ENCODE measurements around the gene PPP1R10. TPM values are rescaled to one million over a fixed set of nuclear protein-coding genes. Genes with fewer than 3 reads are reported as not detected.
A peak's percentile ranks its signal among the peaks of the same experiment; 100 is the strongest.

Gene PPP1R10
- total RNA-seq, 2 experiments from 2014 or later, result 47.1 to 49.1 TPM

DNA sequence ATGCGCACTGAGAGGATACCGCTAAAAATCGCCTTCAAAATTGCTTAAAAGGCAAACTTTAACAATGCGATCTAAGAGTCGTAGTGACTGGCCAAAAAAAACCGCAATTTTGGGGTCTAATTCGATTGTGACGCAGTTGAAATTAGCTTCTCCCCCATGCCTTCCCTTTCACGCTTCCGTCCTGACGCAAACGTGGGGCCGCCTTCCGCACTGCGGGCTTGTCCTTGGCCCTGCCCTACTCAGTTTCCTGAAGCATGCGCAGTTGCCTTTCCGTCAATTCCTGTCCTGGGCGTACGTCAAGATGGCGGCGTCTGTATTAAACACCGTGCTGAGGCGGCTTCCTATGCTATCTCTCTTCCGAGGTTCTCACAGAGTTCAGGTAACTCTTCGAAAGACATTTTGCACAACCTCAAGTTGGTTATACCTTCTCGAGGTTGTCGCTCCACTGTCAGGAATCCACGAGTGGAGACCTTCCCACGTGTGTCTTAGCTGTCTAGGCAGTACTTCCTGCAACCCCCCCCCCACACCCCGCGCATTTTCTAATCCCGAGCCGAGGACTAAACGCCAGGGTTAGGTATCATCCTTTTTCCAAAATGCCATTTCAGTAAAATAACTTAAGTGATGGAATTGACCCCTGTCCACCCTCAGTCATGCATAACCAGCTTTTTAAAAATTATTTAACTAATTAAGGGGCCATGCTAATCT, 674 bp upstream of the PPP1R10 start, which contains the start of gene MRPS18B:
TSS of gene MRPS18B (plus strand) at position 276 of the 705 bp plus-strand sequence. CDS start at position 302, 26 bp downstream.
- intact Hi-C loops (cut with micrococcal nuclease), result loop anchor here (1.0 to 10.0 kb wide), 15 partner anchors 9 to 925 kb away; partner anchors contain the start of genes ATAT1, C6orf136, DDX39B and DHX16
- Mint-ChIP-seq H3K4me1 (ENCODE audit: low read depth) (peaks cover 33% of the 10 kb centered on the region), H3K27ac (peak within 1 kb of the TSS; percentile 95), H3K9me3 (no peaks in the 10 kb centered on the region), H3K36me3 (ENCODE audit: low read depth) (peaks cover 65% of the 10 kb centered on the region), H3K27me3 (ENCODE audit: low read depth) (no peaks in the 10 kb centered on the region), H3K4me3 (peak within 1 kb of the TSS; percentile 87)
- DNase-seq, result peak; percentile 99
- CTCF ChIA-PET, result interaction anchor here (0.6 to 1.6 kb wide), 7 partner anchors 21 to 134 kb away, joined by 3 to 7 read pairs (median 4); partner anchors contain the start of gene TUBB

DNA sequence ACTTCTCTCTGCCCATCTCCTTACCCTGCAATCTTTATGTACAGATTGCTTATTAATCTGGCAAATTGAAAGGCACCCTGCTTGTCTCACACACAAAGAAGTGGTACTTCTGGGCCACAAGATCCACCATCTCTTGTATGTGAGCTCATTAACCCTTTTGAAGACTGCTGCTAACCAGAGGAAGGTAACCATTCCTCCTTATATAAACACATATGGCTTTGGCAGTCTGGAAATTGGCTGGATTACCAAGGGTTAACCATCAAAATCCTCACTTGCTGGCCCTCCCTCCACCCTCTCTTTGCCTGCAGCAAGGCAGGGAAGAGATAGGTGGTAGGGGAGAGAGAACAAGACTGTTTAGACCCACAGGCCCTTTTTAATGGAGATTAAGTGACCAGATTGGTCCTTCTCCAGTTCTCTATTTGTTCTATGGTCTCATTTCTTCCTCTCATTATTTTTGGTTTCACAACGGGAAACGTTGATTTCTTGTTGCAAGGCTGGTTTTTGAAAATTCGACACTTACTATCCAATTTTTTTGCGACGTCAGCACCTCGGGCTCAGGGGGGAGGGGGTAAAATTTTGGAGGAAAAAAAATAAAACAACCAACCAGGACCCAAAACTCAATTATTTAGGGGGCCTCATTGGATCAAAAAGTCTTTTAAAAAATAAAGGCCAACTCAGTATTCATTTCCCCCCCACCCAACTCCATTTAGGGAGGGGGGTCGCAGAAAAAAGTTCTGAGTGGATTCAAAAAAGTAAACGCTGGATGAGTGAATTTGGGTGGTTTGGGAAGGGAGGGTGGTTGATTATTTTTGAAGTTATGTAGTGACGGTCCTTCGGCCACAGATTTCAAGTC, 859 bp downstream of the PPP1R10 start:
- H3K4me1 Mint-ChIP-seq (ENCODE audit: low read depth), result peaks cover 45% of the 10 kb centered on the region
- peak; percentile 27 for DNase-seq
- intact Hi-C loops (cut with micrococcal nuclease), result loop anchor here (1.0 to 10.0 kb wide), 7 partner anchors 45 to 926 kb away; partner anchors contain the start of genes ABCF1, DDX39B, FLOT1 and IER3

DNA sequence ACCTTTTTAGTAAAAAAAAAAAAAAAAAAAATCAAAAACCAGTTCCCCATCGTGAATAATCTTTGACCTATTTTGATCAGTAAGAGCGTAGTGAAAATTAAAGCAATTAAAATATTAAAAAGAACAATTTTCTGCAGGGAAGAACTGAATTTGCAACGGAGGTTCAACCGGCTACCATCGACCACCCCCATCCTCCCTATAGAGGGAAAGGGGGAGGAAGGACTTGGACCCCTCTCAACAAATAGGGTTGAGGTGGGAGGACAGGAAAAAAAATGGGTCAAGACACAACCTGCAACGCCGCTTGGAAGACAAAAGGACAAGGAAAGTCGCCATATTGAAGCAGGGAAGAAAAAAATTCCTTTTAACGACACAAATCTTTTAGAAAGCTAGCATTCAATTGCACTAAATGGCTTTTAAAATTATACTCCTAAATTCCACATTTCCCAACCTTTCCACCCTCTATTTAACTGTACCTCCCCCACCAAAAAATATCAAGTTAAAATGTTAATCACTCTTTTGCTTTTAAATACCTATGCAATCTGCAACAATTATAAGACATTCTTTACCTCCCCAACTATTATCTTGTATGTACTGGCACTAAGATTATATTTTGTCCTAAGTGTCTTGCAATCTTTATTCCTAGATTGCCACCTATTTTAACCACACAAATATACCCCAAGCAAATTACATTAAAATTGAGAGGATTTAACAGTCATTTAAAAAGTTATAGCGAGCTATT, 1.7 kb downstream of the PPP1R10 start:
- Mint-ChIP-seq H3K27ac (peak overlapping the region; percentile 95), H3K36me3 (ENCODE audit: low read depth) (peaks cover 60% of the 10 kb centered on the region), H3K9me3 (no peaks in the 10 kb centered on the region), H3K4me1 (ENCODE audit: low read depth) (peaks cover 51% of the 10 kb centered on the region), H3K27me3 (ENCODE audit: low read depth) (no peaks in the 10 kb centered on the region), H3K4me3 (peak overlapping the region; percentile 87)
- intact Hi-C loops (cut with micrococcal nuclease), result loop anchor here (1.0 to 10.0 kb wide), 7 partner anchors 44 to 927 kb away; partner anchors contain the start of genes ABCF1, DDX39B, FLOT1 and IER3
- DNase-seq, result peak; percentile 34
- CTCF ChIA-PET, result interaction anchor here (0.6 to 3.7 kb wide), 8 partner anchors 57 to 149 kb away, joined by 3 to 22 read pairs (median 4); partner anchors contain the start of gene DHX16

More for the DNA sequence above, 859 bp downstream of the PPP1R10 start:
- Mint-ChIP-seq H3K36me3 (ENCODE audit: low read depth) (peaks cover 60% of the 10 kb centered on the region), H3K4me3 (peak overlapping the region; percentile 87), H3K27me3 (ENCODE audit: low read depth) (no peaks in the 10 kb centered on the region), H3K9me3 (no peaks in the 10 kb centered on the region), H3K27ac (peak overlapping the region; percentile 95)
- CTCF ChIA-PET, result interaction anchor here (0.6 to 3.6 kb wide), 3 partner anchors 24 to 115 kb away, joined by 3 to 22 read pairs (median 8); partner anchors contain the start of gene DHX16

DNA sequence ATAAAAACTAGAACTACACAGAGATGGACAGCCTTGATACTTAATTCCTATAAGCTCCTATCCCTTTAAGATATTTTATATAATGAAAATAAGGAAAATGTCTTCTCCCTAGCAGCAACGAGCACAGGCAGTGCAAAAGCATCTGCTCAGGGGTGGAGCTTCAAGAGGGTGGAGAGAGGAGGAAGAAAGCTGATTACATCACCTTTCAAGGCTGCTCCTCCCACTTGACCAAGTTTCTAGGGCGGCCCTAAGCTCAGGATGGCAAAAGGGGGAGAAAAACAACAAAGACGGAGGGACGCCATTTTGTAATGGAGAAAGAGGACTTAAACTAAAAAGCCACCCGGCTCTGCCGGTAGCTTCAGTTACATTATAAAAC, 2.2 kb downstream of the PPP1R10 start:
- intact Hi-C loops (cut with micrococcal nuclease), result loop anchor here (1.0 to 10.0 kb wide), 7 partner anchors 44 to 927 kb away; partner anchors contain the start of genes ABCF1, DDX39B, FLOT1 and IER3
- peak; percentile 92 for DNase-seq
- Mint-ChIP-seq H3K4me3 (peak overlapping the region; percentile 87), H3K4me1 (ENCODE audit: low read depth) (peaks cover 55% of the 10 kb centered on the region), H3K27ac (peak overlapping the region; percentile 95), H3K36me3 (ENCODE audit: low read depth) (peaks cover 64% of the 10 kb centered on the region), H3K9me3 (no peaks in the 10 kb centered on the region), H3K27me3 (ENCODE audit: low read depth) (no peaks in the 10 kb centered on the region)
- CTCF ChIA-PET, result interaction anchor here (0.5 to 3.7 kb wide), 11 partner anchors 57 to 148 kb away, joined by 3 to 22 read pairs (median 4); partner anchors contain the start of gene DHX16

DNA sequence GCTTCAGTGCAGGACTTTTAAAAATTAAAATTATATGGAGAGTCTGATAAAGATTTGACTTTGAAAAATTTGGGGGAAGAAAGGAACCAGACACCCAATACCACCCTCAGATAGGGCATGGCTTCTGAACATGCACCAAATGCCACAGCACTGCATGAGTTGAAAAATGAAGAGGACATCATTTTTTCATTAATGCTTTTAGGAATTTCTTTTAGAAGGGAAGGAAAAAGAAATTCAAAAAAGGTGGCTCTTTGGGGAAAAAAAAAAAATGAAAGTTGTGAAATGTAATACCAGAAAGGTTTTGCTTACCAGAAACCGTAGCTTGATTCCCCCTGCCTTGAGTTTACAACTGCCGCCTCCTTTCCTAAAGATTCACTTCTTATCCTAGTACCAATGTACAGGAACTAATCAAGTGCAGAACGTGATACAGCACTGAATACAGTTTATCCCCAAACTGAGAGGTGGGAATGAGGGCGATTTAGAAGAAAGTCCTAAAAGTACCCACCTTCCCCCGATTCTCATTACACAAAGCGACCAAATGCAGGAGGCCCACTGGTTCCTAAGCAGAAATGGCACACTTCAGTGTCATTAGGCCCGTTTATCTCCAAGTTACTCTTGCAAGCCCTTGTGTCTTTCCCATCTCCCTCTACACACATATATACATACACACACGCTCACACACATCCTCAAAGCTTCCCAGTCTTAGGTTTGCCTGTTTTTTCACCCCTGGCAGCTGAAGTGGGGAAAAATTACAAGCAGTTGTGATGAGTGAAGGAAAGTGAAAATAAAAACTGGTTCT, 2.8 kb downstream of the PPP1R10 start:
- CTCF ChIA-PET, result interaction anchor here (0.5 to 3.7 kb wide), 16 partner anchors 17 to 235 kb away, joined by 3 to 38 read pairs (median 4); partner anchors contain the start of genes ABCF1 and DHX16
- H3K4me3 Mint-ChIP-seq, result peak overlapping the region; percentile 87
- intact Hi-C loops (cut with micrococcal nuclease), result loop anchor here (10.0 kb wide), 1 partner anchor 549 kb away; the partner anchor contains the start of genes POLR1H and PPP1R11
- no peaks in the 10 kb centered on the region for H3K27me3 Mint-ChIP-seq (ENCODE audit: low read depth)
- H3K9me3 Mint-ChIP-seq, result no peaks in the 10 kb centered on the region
- H3K36me3 Mint-ChIP-seq (ENCODE audit: low read depth), result peaks cover 61% of the 10 kb centered on the region
- H3K27ac Mint-ChIP-seq, result peak overlapping the region; percentile 95
- DNase-seq, result no peak
- peaks cover 54% of the 10 kb centered on the region for H3K4me1 Mint-ChIP-seq (ENCODE audit: low read depth)

DNA sequence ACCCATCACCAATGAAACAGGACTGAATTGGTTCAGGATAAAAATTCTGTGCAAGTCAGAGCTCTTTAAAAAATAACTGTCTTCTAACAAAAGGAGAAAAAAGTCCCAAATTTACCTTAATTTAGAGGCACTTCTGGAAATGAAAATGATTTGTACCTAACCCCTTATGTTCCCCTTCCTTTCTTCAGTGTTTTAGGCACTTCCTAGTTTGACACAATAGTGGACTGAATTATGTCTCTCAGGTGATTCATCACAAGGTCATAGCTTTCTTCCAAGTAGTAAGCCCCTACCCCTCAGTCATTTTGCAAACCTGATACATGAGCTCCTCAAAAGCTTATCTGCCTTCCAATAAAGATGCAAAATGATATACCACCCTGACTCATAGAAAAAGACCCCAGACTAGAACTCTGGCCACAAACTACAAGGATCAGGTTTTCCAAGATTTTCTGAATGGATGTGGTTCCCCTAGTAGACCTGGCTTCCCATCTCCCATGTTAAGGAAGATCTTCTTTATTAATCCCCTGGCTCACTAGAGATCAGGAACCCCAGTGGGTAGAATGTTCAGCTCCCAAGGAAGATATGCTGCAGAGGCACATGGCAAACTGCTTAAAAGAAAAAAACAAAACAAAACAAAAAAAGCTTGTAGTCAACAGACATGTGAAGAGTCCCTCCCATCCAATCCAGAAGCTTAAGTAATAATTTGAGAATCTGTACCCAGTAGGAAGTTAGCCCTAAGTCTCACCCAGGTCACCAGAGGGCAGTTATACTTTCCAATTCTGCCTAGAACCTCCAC, 3.6 kb downstream of the PPP1R10 start:
- CTCF ChIA-PET, result interaction anchor here (0.7 to 3.7 kb wide), 13 partner anchors 16 to 474 kb away, joined by 3 to 38 read pairs (median 5); no protein-coding TSS in a partner anchor
- Mint-ChIP-seq H3K27me3 (ENCODE audit: low read depth) (no peaks in the 10 kb centered on the region), H3K36me3 (ENCODE audit: low read depth) (peaks cover 60% of the 10 kb centered on the region), H3K4me1 (ENCODE audit: low read depth) (peaks cover 53% of the 10 kb centered on the region), H3K27ac (peak overlapping the region; percentile 95), H3K9me3 (no peaks in the 10 kb centered on the region), H3K4me3 (peak overlapping the region; percentile 87)
- intact Hi-C loops (cut with micrococcal nuclease), result loop anchor here (10.0 kb wide), 1 partner anchor 549 kb away; the partner anchor contains the start of genes POLR1H and PPP1R11
- DNase-seq, result no peak

DNA sequence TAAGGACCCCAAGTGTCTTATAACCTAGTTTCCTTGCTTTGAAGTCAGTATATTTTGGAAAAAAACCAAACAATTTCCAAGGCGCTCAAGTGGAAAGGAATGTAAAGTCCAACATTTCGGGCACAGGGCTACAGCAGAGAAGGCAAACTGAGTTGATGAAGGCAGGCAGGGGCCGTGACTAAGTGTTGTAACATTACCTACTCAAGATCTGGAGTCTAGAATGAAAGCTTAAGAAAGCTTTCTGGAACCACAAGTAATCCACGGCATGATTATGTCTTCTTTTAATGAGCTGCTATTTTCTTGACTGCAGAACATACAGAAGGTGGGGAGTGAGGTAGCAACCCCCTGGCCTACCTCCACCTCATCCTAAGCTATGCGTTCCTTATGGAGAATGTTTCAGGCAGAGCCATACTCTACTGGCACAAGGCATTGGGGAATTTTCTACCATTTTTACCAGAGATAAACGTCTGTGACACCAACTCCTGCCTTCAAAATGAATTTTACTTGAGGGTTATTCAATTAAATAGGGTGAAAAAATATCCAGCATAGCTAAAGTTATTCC, 4.3 kb downstream of the PPP1R10 start:
- intact Hi-C loops (cut with micrococcal nuclease), result loop anchor here (10.0 kb wide), 1 partner anchor 548 kb away; the partner anchor contains the start of genes POLR1H and PPP1R11
- DNase-seq, result no peak
- peak overlapping the region; percentile 95 for H3K27ac Mint-ChIP-seq
- H3K4me1 Mint-ChIP-seq (ENCODE audit: low read depth), result peaks cover 53% of the 10 kb centered on the region
- H3K9me3 Mint-ChIP-seq, result no peaks in the 10 kb centered on the region
- CTCF ChIA-PET, result interaction anchor here (0.7 to 3.7 kb wide), 12 partner anchors 15 to 475 kb away, joined by 3 to 38 read pairs (median 5); no protein-coding TSS in a partner anchor
- H3K36me3 Mint-ChIP-seq (ENCODE audit: low read depth), result peaks cover 62% of the 10 kb centered on the region
- no peaks in the 10 kb centered on the region for H3K27me3 Mint-ChIP-seq (ENCODE audit: low read depth)
- peak overlapping the region; percentile 23 for H3K4me3 Mint-ChIP-seq

DNA sequence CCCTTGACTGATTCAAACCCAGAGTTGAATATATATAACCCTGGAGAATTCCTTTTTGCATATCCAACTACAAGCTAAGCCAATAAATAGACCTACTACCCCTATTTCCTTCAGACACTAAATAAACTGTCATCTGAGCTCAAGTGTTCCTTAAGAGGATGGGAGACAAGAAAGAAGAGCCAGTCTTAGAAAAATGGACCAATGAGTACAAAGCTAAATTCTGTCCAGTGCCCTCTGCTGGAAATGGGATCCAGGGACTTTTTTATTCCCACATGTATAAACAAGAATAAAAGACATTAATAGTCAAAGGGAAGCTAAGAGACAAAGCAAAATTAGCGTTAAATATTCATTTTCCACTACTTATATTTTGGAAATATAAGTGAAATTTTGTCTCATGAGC, 4.8 kb downstream of the PPP1R10 start:
- Mint-ChIP-seq H3K36me3 (ENCODE audit: low read depth) (peaks cover 66% of the 10 kb centered on the region), H3K9me3 (no peaks in the 10 kb centered on the region), H3K27ac (peak overlapping the region; percentile 95), H3K27me3 (ENCODE audit: low read depth) (no peaks in the 10 kb centered on the region), H3K4me3 (no peak overlapping the region), H3K4me1 (ENCODE audit: low read depth) (peaks cover 57% of the 10 kb centered on the region)
- no peak for DNase-seq
- intact Hi-C loops (cut with micrococcal nuclease), result loop anchor here (10.0 kb wide), 1 partner anchor 547 kb away; the partner anchor contains the start of genes POLR1H and PPP1R11
- CTCF ChIA-PET, result interaction anchor here (1.6 to 3.7 kb wide), 5 partner anchors 15 to 129 kb away, joined by 5 to 38 read pairs (median 18); no protein-coding TSS in a partner anchor

DNA sequence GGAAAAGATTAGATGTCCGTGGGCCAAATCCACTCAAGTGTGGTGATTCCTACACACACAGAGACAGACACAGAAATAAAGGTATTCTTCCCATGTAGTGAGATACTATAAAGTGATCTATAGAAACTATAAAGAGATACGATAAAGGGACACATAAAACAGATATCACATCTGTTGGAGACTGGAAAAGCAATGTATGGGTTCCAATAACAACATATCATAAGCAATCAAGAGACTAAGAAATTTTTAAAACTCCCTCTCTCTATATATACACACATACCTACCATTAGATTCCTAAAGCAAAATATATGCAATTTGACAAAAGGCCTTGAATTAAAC, 5.2 kb downstream of the PPP1R10 start:
- CTCF ChIA-PET, result interaction anchor here (2.5 to 3.7 kb wide), 3 partner anchors 14 to 129 kb away, joined by 10 to 38 read pairs (median 18); no protein-coding TSS in a partner anchor
- Mint-ChIP-seq H3K36me3 (ENCODE audit: low read depth) (peaks cover 63% of the 10 kb centered on the region), H3K4me3 (no peak overlapping the region), H3K9me3 (no peaks in the 10 kb centered on the region), H3K27ac (peak overlapping the region; percentile 95), H3K4me1 (ENCODE audit: low read depth) (peaks cover 57% of the 10 kb centered on the region), H3K27me3 (ENCODE audit: low read depth) (no peaks in the 10 kb centered on the region)
- DNase-seq, result no peak
- intact Hi-C loops (cut with micrococcal nuclease), result loop anchor here (10.0 kb wide), 1 partner anchor 547 kb away; the partner anchor contains the start of genes POLR1H and PPP1R11

Data from activated naive CD4-positive, alpha-beta T cell treated with anti-CD3 and anti-CD28 coated beads for 36 hours (primary cell).